SK-N-MC (cell line): ENCODE results near the gene ZSWIM4.
A peak's percentile ranks its signal among the peaks of the same experiment; 100 is the strongest.

Experiments used
- DNase-seq: peaks from one replicate; pipeline ENCODE4 v3.0.0-alpha.2; 2011; ENCODE audit warnings: low read depth, low spot score
- H3K27ac ChIP-seq: fragments of 200-600 bp; sonication (generic); 2 replicates; pipeline ENCODE4 v1.5.1; 2016; ENCODE audit warnings: mixed run types
- H3K36me3 ChIP-seq: fragments of 200-600 bp; sonication (generic); 2 replicates; pipeline ENCODE4 v1.6.1; 2017; ENCODE audit warnings: antibody characterized with exemption, low read length, mixed read lengths; ENCODE audit not compliant: insufficient read depth
- H3K4me3 ChIP-seq: fragments of 200-600 bp; sonication (generic); 2 replicates; pipeline ENCODE4 v1.5.1; 2016
- H3K9ac ChIP-seq: fragments of 200-600 bp; sonication (generic); 2 replicates; pipeline ENCODE4 v1.8.0; 2017; ENCODE audit warnings: mixed run types, mixed read lengths; ENCODE audit not compliant: insufficient read length
- H3K9me3 ChIP-seq: fragments of 200-600 bp; sonication (generic); 2 replicates; pipeline ENCODE4 v1.6.1; 2017; ENCODE audit warnings: low read depth, mild to moderate bottlenecking, antibody characterized with exemption, low read length, moderate library complexity, mixed read lengths
- EZH2 ChIP-seq: fragments of 200-600 bp; sonication (generic); IDR thresholded peaks from one replicate; pipeline ENCODE4 v1.6.1; 2017; ENCODE audit warnings: antibody characterized with exemption
- FOXP2 ChIP-seq: optimal IDR thresholded peaks from 2 replicates; pipeline ENCODE3; 2011; ENCODE audit warnings: mild to moderate bottlenecking, moderate library complexity; ENCODE audit not compliant: insufficient read depth; ENCODE audit errors: extremely low read length, control extremely low read depth
- POLR2AphosphoS5 ChIP-seq: IDR thresholded peaks from 2 replicates; pipeline ENCODE4 v1.6.1; 2012; ENCODE audit warnings: mild to moderate bottlenecking, low read depth, low read length, borderline replicate concordance

ZSWIM4 gene

DNA sequence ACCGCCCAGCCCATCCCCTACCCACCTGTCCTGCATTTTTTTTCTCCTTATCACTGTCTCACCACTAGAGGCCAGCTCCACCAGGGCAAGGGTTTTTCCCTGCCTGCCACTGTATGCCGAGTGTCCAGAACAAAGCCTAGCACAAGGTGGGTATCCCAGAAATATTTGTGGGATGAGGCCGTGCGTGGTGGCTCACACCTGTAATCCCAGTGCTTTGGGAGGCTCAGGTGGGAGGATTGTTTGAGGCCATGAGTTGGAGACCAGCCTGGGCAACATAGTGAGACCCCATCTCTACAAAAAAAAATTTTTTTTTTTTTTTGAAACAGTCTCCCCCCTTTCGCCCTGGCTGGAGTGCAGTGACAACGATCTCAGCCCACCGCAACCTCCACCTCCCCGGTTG, 33.8 kb upstream of the ZSWIM4 start:
- Histone ChIP-seq H3K9ac (no peak overlapping the region), H3K36me3 (peaks cover 35% of the 10 kb centered on the region; the same call in 1 of the 2 replicates), H3K27ac (no peak overlapping the region), H3K4me3 (no peak overlapping the region), H3K9me3 (no peaks in the 10 kb centered on the region)
- no peak for DNase-seq
- TF ChIP-seq FOXP2 (no peak), EZH2 (no peak)

DNA sequence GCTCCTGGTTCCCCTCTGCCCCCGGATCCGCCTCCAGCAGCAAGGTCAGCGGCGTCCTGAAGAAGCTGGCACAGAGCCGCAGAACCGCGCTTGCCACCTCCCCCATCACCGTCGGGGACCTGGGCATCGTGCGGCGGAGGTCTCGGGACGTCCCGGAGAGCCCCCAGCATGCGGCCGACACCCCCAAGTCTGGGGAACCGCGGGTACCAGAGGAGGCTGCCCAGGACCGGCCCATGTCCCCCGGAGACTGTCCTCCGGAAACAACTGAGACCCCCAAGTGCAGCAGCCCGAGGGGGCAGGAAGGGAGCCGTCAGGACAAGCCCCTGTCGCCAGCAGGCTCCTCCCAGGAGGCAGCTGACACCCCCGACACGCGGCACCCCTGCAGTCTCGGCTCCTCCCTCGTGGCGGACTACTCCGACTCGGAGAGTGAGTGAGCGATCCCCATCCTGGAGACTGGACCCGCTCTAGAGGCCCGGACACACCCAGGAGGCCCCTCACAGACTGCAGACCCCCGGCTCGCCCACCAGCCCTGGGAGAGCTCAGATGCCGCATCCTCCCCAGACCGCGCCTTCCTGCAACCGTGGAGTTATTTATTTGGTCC, 32.5 kb upstream of the ZSWIM4 start:
- Histone ChIP-seq H3K9me3 (no peaks in the 10 kb centered on the region), H3K9ac (no peak overlapping the region), H3K4me3 (no peak overlapping the region), H3K27ac (no peak overlapping the region), H3K36me3 (peaks cover 26% of the 10 kb centered on the region; the same call in 1 of the 2 replicates)
- DNase-seq: no peak
- peak; percentile 7; the same call in 1 of the 2 replicates for TF ChIP-seq POLR2AphosphoS5
- TF ChIP-seq EZH2: no peak

DNA sequence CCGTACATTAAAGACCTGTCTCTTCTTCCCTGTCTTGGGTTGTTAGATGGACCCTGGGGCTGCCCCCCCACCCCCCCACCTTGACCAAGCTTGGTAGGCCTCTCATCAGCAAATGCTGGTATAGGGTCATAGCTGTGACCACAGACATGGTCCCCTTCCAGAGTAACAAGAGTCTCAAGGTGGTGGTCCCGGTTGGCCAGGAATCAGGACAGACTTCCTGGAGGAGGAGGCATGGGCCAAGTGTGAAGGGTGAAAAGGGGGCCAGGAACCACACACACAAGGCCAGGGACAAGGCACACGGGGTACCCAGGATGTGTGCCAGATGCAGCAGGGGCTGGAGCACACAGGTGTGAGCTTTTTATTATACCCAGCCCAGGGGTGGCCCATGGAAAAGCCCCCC, 32.0 kb upstream of the ZSWIM4 start:
- H3K36me3 ChIP-seq: peaks cover 21% of the 10 kb centered on the region; the same call in 1 of the 2 replicates
- no peak overlapping the region for H3K9ac ChIP-seq
- TF ChIP-seq FOXP2 (no peak), POLR2AphosphoS5 (0 out of 2 replicates have a peak, but pooled peaks have one; percentile 4), EZH2 (no peak)
- no peak overlapping the region for H3K27ac ChIP-seq
- H3K9me3 ChIP-seq: no peaks in the 10 kb centered on the region
- no peak for DNase-seq
- H3K4me3 ChIP-seq: peak overlapping the region; percentile 78; the same call in 1 of the 2 replicates

DNA sequence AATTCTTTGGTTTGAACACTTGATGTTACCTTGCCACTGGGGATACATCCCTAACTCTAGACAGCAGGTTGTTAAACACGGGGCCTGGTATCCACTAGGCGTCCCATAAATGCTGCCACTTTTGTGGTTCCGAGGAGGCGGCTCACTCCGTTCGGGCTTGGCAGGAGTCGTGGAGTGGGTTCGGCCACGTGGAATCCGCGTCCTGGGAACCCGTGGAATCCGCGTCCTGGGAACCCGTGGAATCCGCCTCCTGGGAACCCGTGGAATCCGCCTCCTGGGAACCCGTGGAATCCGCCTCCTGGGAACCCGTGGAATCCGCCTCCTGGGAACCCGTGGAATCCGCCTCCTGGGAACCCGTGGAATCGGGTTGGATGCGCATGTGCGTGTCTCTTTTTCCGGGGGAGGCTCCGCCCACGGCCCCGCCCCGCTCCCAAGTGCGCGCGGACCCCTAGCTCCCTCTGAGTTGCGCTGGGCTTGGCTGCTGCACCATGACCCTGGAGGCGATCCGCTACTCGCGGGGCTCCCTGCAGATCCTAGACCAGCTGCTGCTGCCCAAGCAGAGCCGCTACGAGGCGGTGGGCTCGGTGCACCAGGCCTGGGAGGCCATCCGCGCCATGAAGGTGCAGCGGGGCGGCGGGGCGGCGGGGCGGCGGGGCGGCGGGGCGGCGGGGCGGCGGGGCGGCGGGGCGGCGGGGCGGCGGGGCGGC, 31.0 kb upstream of the ZSWIM4 start, which contains the start of gene MRI1:
TSS of gene MRI1 (plus strand) at position 422 of the 707 bp plus-strand sequence. CDS start at position 489, 67 bp downstream.
- TF ChIP-seq POLR2AphosphoS5 (peak; percentile 89), FOXP2 (no peak)
- peak within 1 kb of the TSS; percentile 93 for H3K9ac ChIP-seq
- DNase-seq: no peak
- H3K4me3 ChIP-seq: peak within 1 kb of the TSS; percentile 78
- H3K27ac ChIP-seq: peak within 1 kb of the TSS; percentile 64
- peaks cover 22% of the 10 kb centered on the region; the same call in 1 of the 2 replicates for H3K36me3 ChIP-seq
- H3K9me3 ChIP-seq: no peaks in the 10 kb centered on the region

DNA sequence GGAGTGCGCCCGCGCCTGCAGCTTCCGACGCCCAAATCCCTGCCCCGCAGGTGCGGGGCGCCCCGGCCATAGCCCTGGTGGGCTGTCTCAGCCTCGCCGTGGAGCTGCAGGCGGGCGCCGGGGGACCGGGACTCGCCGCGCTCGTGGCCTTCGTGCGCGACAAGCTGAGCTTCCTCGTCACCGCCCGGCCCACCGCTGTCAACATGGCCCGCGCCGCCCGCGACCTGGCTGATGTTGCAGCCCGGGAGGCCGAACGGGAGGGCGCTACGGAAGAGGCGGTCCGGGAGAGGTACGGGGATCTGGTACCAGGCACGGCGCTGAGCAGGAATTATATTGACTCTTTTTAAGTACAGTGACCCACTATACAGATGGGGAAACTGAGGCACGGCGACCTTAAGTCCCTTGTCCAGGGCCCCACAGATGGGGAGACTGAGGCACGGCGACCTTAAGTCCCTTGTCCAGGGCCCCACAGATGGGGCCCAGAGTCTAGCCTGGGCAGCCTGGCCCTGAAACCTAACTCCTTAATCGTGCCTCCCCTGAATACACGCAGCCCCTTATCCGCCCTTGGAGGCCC, 30.3 kb upstream of the ZSWIM4 start:
- Histone ChIP-seq H3K4me3 (peak overlapping the region; percentile 78), H3K9ac (peak overlapping the region; percentile 73), H3K36me3 (peaks cover 23% of the 10 kb centered on the region; the same call in 1 of the 2 replicates), H3K27ac (no peak overlapping the region), H3K9me3 (no peaks in the 10 kb centered on the region)
- no peak for DNase-seq
- no peak for TF ChIP-seq EZH2
- TF ChIP-seq POLR2AphosphoS5: no peak
- TF ChIP-seq FOXP2: no peak

DNA sequence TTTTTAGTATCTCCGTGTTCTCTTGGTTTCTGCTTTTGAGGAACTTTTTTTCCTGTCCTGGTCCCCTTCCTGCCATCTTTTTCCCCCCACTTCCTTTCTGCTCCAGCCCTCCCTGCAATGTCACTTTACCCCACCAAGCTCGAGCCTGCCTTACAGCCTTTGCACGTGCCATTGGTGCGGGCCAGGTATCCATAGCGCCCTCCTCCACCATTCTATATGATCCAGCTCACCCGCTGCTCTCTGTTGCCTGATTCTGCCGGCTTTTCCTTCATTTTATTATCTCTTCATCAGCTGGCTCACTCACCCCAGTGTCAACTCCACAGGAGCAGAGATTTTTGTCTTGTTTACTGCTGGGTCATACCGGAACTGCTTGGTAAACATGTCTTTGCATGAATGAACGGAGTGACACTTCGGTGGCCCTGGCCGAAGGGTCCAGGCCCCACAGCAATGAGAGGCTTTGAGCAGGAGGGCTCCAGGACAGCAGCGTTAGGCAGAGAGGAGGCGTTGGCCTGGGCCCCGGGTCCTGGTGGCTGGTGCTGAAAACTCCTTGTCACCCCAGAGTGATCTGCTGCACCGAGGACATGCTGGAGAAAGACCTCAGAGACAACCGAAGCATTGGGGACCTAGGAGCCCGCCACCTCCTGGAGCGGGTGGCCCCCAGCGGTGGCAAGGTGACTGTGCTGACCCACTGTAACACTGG, 29.7 kb upstream of the ZSWIM4 start:
- peak overlapping the region; percentile 78 for H3K4me3 ChIP-seq
- no peak overlapping the region for H3K27ac ChIP-seq
- peak overlapping the region; percentile 73 for H3K9ac ChIP-seq

DNA sequence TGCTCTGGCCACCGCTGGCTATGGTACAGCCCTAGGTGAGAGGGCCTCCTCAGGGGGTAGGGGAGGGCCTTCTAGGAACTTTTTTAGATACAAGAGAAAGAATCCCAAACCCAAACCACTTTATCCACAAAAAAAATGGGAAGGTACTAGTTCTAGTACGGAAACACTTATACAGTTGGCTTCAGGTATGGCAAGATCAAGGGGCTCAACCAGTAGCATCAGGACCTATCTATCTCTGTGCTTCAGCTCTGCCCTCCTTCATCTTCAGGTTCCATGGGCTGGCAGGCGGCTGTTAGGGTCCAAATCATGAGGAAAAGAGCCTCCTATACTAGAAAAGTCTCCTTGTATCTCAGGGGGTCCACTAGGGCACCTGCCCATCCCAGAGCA, 29.2 kb upstream of the ZSWIM4 start:
- H3K9me3 ChIP-seq: no peaks in the 10 kb centered on the region
- H3K9ac ChIP-seq: no peak overlapping the region
- no peak overlapping the region; the same call in 1 of the 2 replicates for H3K4me3 ChIP-seq
- TF ChIP-seq POLR2AphosphoS5: no peak
- no peak for TF ChIP-seq EZH2
- TF ChIP-seq FOXP2: no peak
- peaks cover 20% of the 10 kb centered on the region; the same call in 1 of the 2 replicates for H3K36me3 ChIP-seq
- no peak overlapping the region for H3K27ac ChIP-seq
- no peak for DNase-seq

More for the DNA sequence above, 29.7 kb upstream of the ZSWIM4 start:
- DNase-seq: no peak
- TF ChIP-seq POLR2AphosphoS5 (no peak), EZH2 (no peak), FOXP2 (no peak)
- peaks cover 20% of the 10 kb centered on the region; the same call in 1 of the 2 replicates for H3K36me3 ChIP-seq
- no peaks in the 10 kb centered on the region for H3K9me3 ChIP-seq

DNA sequence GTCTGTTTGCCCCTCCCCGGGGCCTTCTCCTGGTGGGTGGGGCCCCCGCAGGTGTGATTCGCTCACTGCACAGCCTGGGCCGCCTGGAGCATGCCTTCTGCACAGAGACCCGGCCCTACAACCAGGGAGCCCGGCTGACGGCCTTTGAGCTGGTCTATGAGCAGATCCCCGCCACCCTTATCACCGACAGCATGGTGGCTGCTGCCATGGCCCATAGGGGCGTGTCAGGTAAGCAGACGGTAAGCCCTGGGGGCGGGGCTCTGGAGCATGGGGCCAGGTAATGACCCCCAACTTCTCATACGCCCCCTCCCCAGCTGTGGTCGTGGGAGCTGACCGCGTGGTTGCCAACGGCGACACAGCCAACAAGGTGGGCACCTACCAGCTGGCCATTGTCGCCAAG, 26.7 kb upstream of the ZSWIM4 start:
- H3K36me3 ChIP-seq: peaks cover 18% of the 10 kb centered on the region; the same call in 1 of the 2 replicates
- H3K9me3 ChIP-seq: no peaks in the 10 kb centered on the region
- H3K27ac ChIP-seq: no peak overlapping the region
- TF ChIP-seq EZH2: no peak
- no peak for TF ChIP-seq FOXP2
- no peak for TF ChIP-seq POLR2AphosphoS5
- H3K9ac ChIP-seq: no peak overlapping the region
- no peak overlapping the region for H3K4me3 ChIP-seq
- DNase-seq: no peak
